ACC112 (cell line): Measurements from ENCODE around the gene FGF10.

Source experiments
- H2AFZ ChIP-seq: fragments of 200-600 bp; sonication (generic); one replicate; pipeline ENCODE4 v1.6.0; 2017; ENCODE audit warnings: antibody characterized with exemption, low read length; ENCODE audit not compliant: unreplicated experiment
- H3K27ac ChIP-seq: fragments of 200-600 bp; sonication (generic); 2 replicates; pipeline ENCODE4 v1.5.1; 2014; ENCODE audit warnings: low read depth, mild to moderate bottlenecking, antibody characterized with exemption, low read length, moderate library complexity
- H3K27me3 ChIP-seq: fragments of 200-600 bp; sonication (generic); 2 replicates; pipeline ENCODE4 v1.6.1; 2014; ENCODE audit warnings: mild to moderate bottlenecking, antibody characterized with exemption, low read length, moderate library complexity, mixed read lengths; ENCODE audit not compliant: insufficient read depth
- H3K36me3 ChIP-seq: fragments of 200-600 bp; sonication (generic); 2 replicates; pipeline ENCODE4 v1.6.1; 2016; ENCODE audit warnings: mild to moderate bottlenecking, antibody characterized with exemption, low read length, moderate library complexity, mixed read lengths; ENCODE audit not compliant: insufficient read depth
- H3K4me1 ChIP-seq: fragments of 200-600 bp; sonication (generic); one replicate; pipeline ENCODE4 v1.6.1; 2016; ENCODE audit warnings: low read length, mixed read lengths; ENCODE audit not compliant: insufficient read depth, unreplicated experiment, control insufficient read depth
- H3K4me3 ChIP-seq: fragments of 200-600 bp; sonication (generic); 2 replicates; pipeline ENCODE4 v1.5.1; 2014; ENCODE audit warnings: mild to moderate bottlenecking, low read depth, low read length
- H3K79me2 ChIP-seq: fragments of 200-600 bp; sonication (generic); one replicate; pipeline ENCODE4 v1.6.0; 2016; ENCODE audit warnings: low read length; ENCODE audit not compliant: control insufficient read depth, unreplicated experiment, insufficient read depth

The FGF10 gene

GRCh38 chr5:44358421-44358820, 30.8 kb downstream of the FGF10 start:
- H3K4me1 ChIP-seq: no peaks in the 10 kb centered on the region

DNA sequence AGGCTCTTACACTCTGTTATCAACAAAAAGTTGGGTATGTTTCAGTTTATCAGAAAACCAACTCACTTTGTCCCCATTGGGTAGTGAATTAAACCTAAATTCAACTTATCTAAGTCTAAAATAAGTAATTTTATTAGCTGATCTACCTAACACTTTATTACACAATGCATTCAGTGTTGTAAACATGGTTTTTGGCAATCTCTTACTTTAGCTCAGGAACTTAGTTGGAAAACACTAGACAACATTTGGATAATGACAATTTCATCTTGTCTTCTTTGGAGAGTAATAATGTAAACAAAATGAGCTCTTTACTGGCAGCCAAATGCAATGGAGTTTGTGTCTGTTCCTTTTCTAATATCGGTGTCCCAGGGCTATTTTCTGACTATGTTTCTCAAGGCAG, 33.0 kb downstream of the FGF10 start:
- no peaks in the 10 kb centered on the region for H3K4me1 ChIP-seq
- no peak overlapping the region for H3K27ac ChIP-seq
- no peak overlapping the region for H3K4me3 ChIP-seq
- H3K36me3 ChIP-seq: no peaks in the 10 kb centered on the region
- no peaks in the 10 kb centered on the region for H3K79me2 ChIP-seq
- H2AFZ ChIP-seq: no peak overlapping the region
- H3K27me3 ChIP-seq: no peaks in the 10 kb centered on the region

More at GRCh38 chr5:44358421-44358820, 30.8 kb downstream of the FGF10 start:
- H3K4me3 ChIP-seq: no peak overlapping the region
- H3K27me3 ChIP-seq: no peaks in the 10 kb centered on the region
- H2AFZ ChIP-seq: no peak overlapping the region
- H3K79me2 ChIP-seq: no peaks in the 10 kb centered on the region
- H3K36me3 ChIP-seq: no peaks in the 10 kb centered on the region
- H3K27ac ChIP-seq: no peak overlapping the region

DNA sequence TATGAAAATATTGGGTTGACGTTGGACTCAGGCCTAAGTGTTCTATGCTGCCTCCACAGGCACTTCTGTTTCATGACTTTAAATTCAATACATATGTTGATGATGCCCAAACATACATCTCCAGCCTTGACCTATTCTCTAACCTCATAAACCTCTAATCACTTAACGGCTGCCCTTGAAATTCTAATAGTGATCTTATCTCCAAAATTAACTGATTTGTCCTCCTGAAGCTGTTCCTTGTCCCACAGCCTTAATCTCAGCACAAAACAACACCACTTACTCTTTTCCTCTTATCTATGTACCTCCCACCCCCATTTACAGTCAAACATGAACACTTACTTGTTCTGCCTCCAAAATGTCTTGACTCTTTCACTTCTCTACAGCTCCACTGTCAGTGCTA, 43.3 kb downstream of the FGF10 start:
- H2AFZ ChIP-seq: no peak overlapping the region
- no peaks in the 10 kb centered on the region for H3K27me3 ChIP-seq
- no peak overlapping the region for H3K27ac ChIP-seq
- no peak overlapping the region for H3K4me3 ChIP-seq
- H3K79me2 ChIP-seq: no peaks in the 10 kb centered on the region
- H3K4me1 ChIP-seq: no peaks in the 10 kb centered on the region
- no peaks in the 10 kb centered on the region for H3K36me3 ChIP-seq

GRCh38 chr5:44336708-44337107, 52.5 kb downstream of the FGF10 start:
- Histone ChIP-seq H3K79me2 (no peaks in the 10 kb centered on the region), H3K4me3 (no peak overlapping the region), H3K4me1 (peaks cover 5% of the 10 kb centered on the region), H3K27ac (no peak overlapping the region), H2AFZ (no peak overlapping the region), H3K36me3 (no peaks in the 10 kb centered on the region), H3K27me3 (no peaks in the 10 kb centered on the region)

- H3K27ac ChIP-seq: no peak overlapping the region
- no peaks in the 10 kb centered on the region for H3K36me3 ChIP-seq
- no peak overlapping the region for H3K4me3 ChIP-seq
- H3K79me2 ChIP-seq: no peaks in the 10 kb centered on the region
- H3K27me3 ChIP-seq: no peaks in the 10 kb centered on the region
- peaks cover 11% of the 10 kb centered on the region for H3K4me1 ChIP-seq
- no peak overlapping the region for H2AFZ ChIP-seq
These were observed 54.6 kb downstream of the FGF10 start for GRCh38 chr5:44334622-44335021.

DNA sequence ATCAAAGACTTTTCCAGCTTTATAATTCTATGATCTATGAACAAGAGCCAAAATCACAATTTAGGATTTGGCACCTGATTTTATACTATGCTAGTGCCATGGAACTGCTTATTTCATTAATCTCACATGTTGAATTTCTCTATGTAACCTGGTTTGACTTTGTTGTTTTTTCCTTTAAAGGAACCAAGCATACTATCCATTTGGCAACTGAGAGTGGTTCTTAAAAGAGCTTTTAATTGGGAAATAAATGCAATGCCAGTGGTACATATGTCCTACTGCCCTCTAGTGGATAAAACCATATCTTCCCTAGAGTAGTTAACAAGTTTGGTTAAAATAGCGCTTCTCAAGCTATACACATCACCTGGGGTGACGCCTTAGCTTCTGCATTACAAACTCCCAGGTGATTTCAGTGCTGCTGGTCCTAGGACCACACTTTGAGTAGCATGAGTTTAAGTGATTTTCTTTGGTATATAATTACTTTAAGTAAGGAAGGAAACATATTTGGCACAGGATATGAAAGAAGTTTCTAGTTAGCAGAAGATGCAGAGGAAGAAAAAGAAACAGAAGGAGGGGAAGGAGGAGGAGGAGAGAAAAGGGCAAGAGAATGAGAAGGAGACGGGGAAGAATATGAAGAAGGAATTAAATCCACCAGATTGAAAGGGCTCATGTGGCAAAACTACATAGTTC, 56.8 kb downstream of the FGF10 start:
- no peaks in the 10 kb centered on the region for H3K27me3 ChIP-seq
- H3K4me1 ChIP-seq: peaks cover 11% of the 10 kb centered on the region
- no peak overlapping the region for H3K27ac ChIP-seq
- no peaks in the 10 kb centered on the region for H3K36me3 ChIP-seq
- H3K4me3 ChIP-seq: no peak overlapping the region
- H2AFZ ChIP-seq: peak overlapping the region; percentile 13
- H3K79me2 ChIP-seq: no peaks in the 10 kb centered on the region

DNA sequence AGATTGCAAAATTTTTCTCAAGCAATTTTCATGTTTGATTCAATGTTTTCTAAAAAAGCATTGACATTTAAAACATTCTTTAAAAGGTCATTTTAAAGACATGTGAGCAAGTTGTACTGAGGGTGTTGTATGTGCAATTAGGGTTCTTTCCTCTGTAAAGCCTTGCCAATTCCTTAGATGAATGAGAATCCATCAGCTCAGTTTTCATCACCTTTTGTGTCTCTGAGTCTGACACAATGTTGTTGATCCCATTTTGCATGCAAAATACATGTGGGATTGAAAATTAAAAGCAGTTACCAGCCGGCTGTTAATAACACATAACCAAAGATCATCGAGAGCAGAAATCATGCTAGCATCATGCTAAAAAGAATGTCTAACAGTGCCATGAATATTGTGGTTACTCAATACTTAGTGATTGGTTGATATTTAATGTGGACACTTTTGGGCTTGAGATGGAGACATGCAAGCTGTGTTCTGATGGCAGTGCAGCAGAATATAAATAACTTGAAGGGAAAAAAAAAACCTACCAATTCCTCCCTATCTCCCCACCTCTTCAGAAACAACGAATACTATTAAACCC, 57.7 kb downstream of the FGF10 start:
- Histone ChIP-seq H2AFZ (no peak overlapping the region), H3K27ac (no peak overlapping the region), H3K27me3 (no peaks in the 10 kb centered on the region), H3K79me2 (no peaks in the 10 kb centered on the region), H3K4me3 (no peak overlapping the region), H3K36me3 (no peaks in the 10 kb centered on the region), H3K4me1 (peaks cover 11% of the 10 kb centered on the region)

DNA sequence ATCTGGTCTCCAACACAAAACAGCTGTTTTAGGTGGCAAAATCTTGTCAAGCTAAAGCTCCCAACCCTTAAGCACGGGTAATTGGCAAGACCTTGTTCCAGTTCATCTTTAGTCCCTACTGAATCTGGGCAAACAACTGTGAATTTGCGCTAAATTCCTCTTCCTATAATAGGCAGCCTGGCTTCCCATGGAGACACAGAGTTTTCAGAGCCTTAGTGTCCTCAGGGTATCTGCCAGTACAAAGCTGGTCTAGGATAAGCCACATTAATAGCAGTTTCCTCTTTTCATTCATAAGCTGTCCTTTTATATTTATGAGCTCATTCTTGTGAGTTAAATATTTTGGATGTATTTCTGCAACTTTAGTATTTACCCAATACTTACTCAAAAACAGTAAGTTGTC, 59.5 kb downstream of the FGF10 start:
- Histone ChIP-seq H3K4me3 (no peak overlapping the region), H3K4me1 (peaks cover 11% of the 10 kb centered on the region), H3K27me3 (no peaks in the 10 kb centered on the region), H3K79me2 (no peaks in the 10 kb centered on the region), H2AFZ (no peak overlapping the region), H3K27ac (no peak overlapping the region), H3K36me3 (no peaks in the 10 kb centered on the region)

GRCh38 chr5:44321144-44321725, 68.0 kb downstream of the FGF10 start:
- no peak overlapping the region for H3K4me3 ChIP-seq
- no peak overlapping the region for H2AFZ ChIP-seq
- no peak overlapping the region for H3K27ac ChIP-seq
- no peaks in the 10 kb centered on the region for H3K27me3 ChIP-seq
- no peaks in the 10 kb centered on the region for H3K79me2 ChIP-seq
- H3K4me1 ChIP-seq: no peaks in the 10 kb centered on the region
- no peaks in the 10 kb centered on the region for H3K36me3 ChIP-seq

DNA sequence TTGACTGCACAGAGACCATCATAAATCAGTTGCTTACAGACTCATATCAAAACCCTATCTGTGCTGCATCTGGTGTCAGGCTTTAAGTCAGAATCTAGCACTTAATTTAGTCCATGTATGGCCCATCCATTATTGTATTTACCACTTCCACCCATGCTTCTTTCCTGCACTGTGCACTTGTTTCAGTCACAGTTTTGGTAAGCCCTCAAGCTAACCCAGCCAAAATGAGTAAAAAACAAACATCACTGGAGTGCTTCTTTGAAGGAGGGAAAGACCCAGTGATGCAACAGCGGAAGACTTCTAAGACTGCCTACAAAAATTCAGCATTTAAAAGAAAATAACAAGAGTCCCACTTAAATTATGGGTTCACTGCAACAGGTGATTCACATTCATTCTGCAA, 69.0 kb downstream of the FGF10 start:
- no peak overlapping the region for H2AFZ ChIP-seq
- H3K79me2 ChIP-seq: no peaks in the 10 kb centered on the region
- no peak overlapping the region for H3K27ac ChIP-seq
- H3K27me3 ChIP-seq: no peaks in the 10 kb centered on the region
- no peaks in the 10 kb centered on the region for H3K4me1 ChIP-seq
- no peaks in the 10 kb centered on the region for H3K36me3 ChIP-seq
- H3K4me3 ChIP-seq: no peak overlapping the region

- Histone ChIP-seq H3K4me3 (no peak overlapping the region), H3K36me3 (no peaks in the 10 kb centered on the region), H3K27me3 (no peaks in the 10 kb centered on the region), H3K79me2 (no peaks in the 10 kb centered on the region), H3K4me1 (no peaks in the 10 kb centered on the region), H2AFZ (no peak overlapping the region), H3K27ac (no peak overlapping the region)
These were observed 70.3 kb downstream of the FGF10 start for GRCh38 chr5:44318883-44319282.
